Left renal pelvis (tissue), 4 donors: ENCODE measurements around the gene CRTC2. TPM values are rescaled to one million over a fixed set of nuclear protein-coding genes. Genes with fewer than 3 reads are reported as not detected.

ENCODE experiments used
- DNase-seq, 4 donors: peaks; one replicate each; pipeline ENCODE4 v3.0.0-alpha.2; 2013; ENCODE audit warnings: low read depth in 4 of 4, low spot score in 3 of 4
- polyA plus RNA-seq, 4 donors: library from polyadenylated mRNA; unstranded; fragments of 120-200 nt; gene quantifications; one replicate each; pipeline ENCODE4 v1.2.1, GENCODE V29; 2013; ENCODE audit not compliant: insufficient read length in 4 of 4

The CRTC2 gene
- polyA plus RNA-seq, 4 donors, result 33.9 to 58.7 (median 43.8) TPM

DNA sequence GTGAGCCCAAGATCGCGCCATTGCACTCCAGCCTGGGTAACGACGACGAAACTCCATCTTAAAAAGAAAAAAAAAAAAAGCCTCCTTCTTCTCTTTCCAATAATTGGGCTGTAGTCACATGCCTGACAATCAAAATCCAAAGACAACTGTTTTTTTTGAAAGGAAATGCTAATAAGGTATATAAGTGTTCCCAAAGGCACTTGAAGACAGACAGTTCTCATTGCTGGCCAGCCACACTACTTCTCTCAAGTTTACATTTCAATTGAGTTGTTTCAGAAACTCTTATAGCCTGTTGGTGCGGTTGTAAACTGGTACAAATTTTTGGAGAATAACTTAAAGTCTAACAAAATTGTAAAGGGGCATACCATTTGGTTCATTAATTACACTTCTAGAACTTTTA lies 58.9 kb downstream of the CRTC2 start:
- no peak for DNase-seq

Other genes starting within 250 kb of the CRTC2 start
- gene INTS3, start 230.6 kb downstream of the CRTC2 start, polyA plus RNA-seq, result 100 to 1,000 TPM in 2 of 4 donors, 10 to 100 TPM in 2; 71.4 to 144 (median 105) TPM
- 10 to 100 TPM; 31.8 to 50.5 (median 41.7) TPM for gene SLC27A3, start 183.2 kb downstream of the CRTC2 start, polyA plus RNA-seq
- 10 to 100 TPM; 27.2 to 31.5 (median 28.9) TPM for gene GATAD2B, start 35.6 kb downstream of the CRTC2 start, polyA plus RNA-seq
- gene DENND4B, start 11.9 kb downstream of the CRTC2 start, polyA plus RNA-seq, result 10 to 100 TPM; 26.0 to 57.5 (median 34.1) TPM
- 10 to 100 TPM; 70.6 to 84.1 (median 82.7) TPM for gene SLC39A1, start 4.9 kb upstream of the CRTC2 start, polyA plus RNA-seq
- gene CREB3L4, start 9.3 kb upstream of the CRTC2 start, polyA plus RNA-seq, result 10 to 100 TPM; 22.4 to 44.2 (median 35.9) TPM
- gene JTB, start 19.1 kb upstream of the CRTC2 start, polyA plus RNA-seq, result 100 to 1,000 TPM; 104 to 111 (median 108) TPM
- 100 to 1,000 TPM; 117 to 170 (median 163) TPM for gene RAB13, start 27.7 kb upstream of the CRTC2 start, polyA plus RNA-seq
- gene RPS27, start 32.1 kb upstream of the CRTC2 start, polyA plus RNA-seq, result 1,000 to 10,000 TPM; 2,736 to 3,137 (median 2,908) TPM
- under 1 TPM; 0.06 to 0.14 (median 0.09) TPM for gene NUP210L, start 196.5 kb upstream of the CRTC2 start, polyA plus RNA-seq
- gene TPM3, start 233.5 kb upstream of the CRTC2 start, polyA plus RNA-seq, result 100 to 1,000 TPM; 220 to 309 (median 273) TPM
- gene CFAP141, start 247.7 kb upstream of the CRTC2 start, polyA plus RNA-seq, result under 1 TPM in 1 of 4 donors, not detected in 3; 0.44 TPM